Activated CD8-positive, alpha-beta memory T cell treated with anti-CD3 and anti-CD28 coated beads, Interleukin-2, amount 50 U/mL, for 48 hours (primary cell): ENCODE measurements around the gene GSTA3.

ENCODE experiments used
- DNase-seq: peaks from one replicate; pipeline ENCODE4 v3.0.0-alpha.2; 2020

GSTA3 gene

DNA sequence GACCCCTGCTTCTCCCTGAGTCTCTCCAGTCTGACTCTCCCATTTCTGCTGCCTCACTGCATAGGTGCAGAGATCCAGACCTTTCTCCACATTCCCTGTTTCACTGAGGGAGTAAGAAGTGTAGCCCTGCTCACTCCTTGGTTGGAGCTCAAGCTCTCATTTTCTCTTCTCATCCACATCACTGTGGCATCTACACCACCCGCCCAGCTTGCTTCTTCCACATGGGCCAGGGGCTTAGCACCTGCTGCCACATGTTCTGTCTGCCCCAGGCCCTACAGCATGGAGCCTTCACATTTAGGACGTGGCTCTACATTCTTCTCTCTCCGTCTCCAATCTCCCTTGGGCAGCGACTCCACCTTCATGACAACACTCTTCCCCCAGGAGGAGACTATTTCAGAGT, 60.4 kb downstream of the GSTA3 start:
- no peak for DNase-seq
